ENCODE data around the gene SCCPDH.

The SCCPDH gene

GRCh38 chr1:246798606-246799496 lies 74.6 kb downstream of the SCCPDH start:
- Histone ChIP-seq H3K27ac (no peak overlapping the region), H3K27me3 (replicated peaks) (no peaks in the 10 kb centered on the region), H3K36me3 (replicated peaks) (no peaks in the 10 kb centered on the region), H3K4me3 (ENCODE audit: low read depth, low read length) (no peak overlapping the region)
- in situ Hi-C loops (cut with HindIII; ENCODE audit: low pct_ligation_motif_present, low sequenced_read_pairs): no loop called here
- no peak for TF ChIP-seq CTCF (IDR thresholded peaks at IDR 0.05; ENCODE audit: low read depth, low read length, missing control alignments)
- DNase-seq: no peak

GRCh38 chr1:246800356-246800755 lies 76.1 kb downstream of the SCCPDH start:
- no peak for TF ChIP-seq CTCF (IDR thresholded peaks at IDR 0.05; ENCODE audit: low read depth, low read length, missing control alignments)
- no peak overlapping the region for H3K27ac ChIP-seq
- H3K27me3 ChIP-seq (replicated peaks): no peaks in the 10 kb centered on the region
- H3K36me3 ChIP-seq (replicated peaks): no peaks in the 10 kb centered on the region
- DNase-seq: no peak
- in situ Hi-C loops (cut with HindIII; ENCODE audit: low pct_ligation_motif_present, low sequenced_read_pairs): no loop called here
- H3K4me3 ChIP-seq (ENCODE audit: low read depth, low read length): no peak overlapping the region

DNA sequence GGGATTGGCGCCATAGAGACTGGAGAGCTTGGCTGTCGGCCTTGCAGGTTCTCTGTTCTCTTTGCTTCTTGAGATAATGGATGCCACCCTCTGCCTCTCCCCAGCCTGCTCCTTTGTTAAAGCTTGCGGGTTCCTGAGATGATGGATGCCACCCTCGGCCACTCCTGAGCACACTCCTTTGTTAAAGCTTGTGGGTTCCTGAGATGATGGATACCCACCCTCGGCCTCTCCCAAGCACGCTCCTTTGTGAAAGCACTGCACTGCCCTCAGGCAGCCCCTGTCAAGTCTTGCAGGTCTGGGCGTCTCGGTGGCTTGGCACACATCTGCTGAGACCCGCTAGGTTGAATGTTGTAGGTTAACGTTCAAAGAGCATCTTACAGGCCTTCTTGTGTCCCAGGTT lies 76.5 kb downstream of the SCCPDH start:
- Histone ChIP-seq H3K27me3 (replicated peaks) (no peaks in the 10 kb centered on the region), H3K36me3 (replicated peaks) (no peaks in the 10 kb centered on the region), H3K27ac (no peak overlapping the region), H3K4me3 (ENCODE audit: low read depth, low read length) (no peak overlapping the region)
- DNase-seq: no peak
- no peak for TF ChIP-seq CTCF (IDR thresholded peaks at IDR 0.05; ENCODE audit: low read depth, low read length, missing control alignments)
- in situ Hi-C loops (cut with HindIII; ENCODE audit: low pct_ligation_motif_present, low sequenced_read_pairs): no loop called here

GRCh38 chr1:246801241-246802020 lies 77.2 kb downstream of the SCCPDH start:
- H3K27me3 ChIP-seq (replicated peaks): no peaks in the 10 kb centered on the region
- peak; percentile 61 for DNase-seq
- no peak overlapping the region for H3K27ac ChIP-seq
- no peaks in the 10 kb centered on the region for H3K36me3 ChIP-seq (replicated peaks)
- in situ Hi-C loops (cut with HindIII; ENCODE audit: low pct_ligation_motif_present, low sequenced_read_pairs): no loop called here
- TF ChIP-seq CTCF (IDR thresholded peaks at IDR 0.05; ENCODE audit: low read depth, low read length, missing control alignments): no peak
- no peak overlapping the region for H3K4me3 ChIP-seq (ENCODE audit: low read depth, low read length)

- H3K36me3 ChIP-seq (replicated peaks): no peaks in the 10 kb centered on the region
These were observed 79.2 kb downstream of the SCCPDH start for GRCh38 chr1:246803373-246803772.

More at GRCh38 chr1:246803373-246803772, 79.2 kb downstream of the SCCPDH start:
- TF ChIP-seq CTCF (IDR thresholded peaks at IDR 0.05; ENCODE audit: low read depth, low read length, missing control alignments): no peak
- DNase-seq: no peak
- Histone ChIP-seq H3K27me3 (replicated peaks) (no peaks in the 10 kb centered on the region), H3K4me3 (ENCODE audit: low read depth, low read length) (no peak overlapping the region), H3K27ac (no peak overlapping the region)
- in situ Hi-C loops (cut with HindIII; ENCODE audit: low pct_ligation_motif_present, low sequenced_read_pairs): no loop called here

All from brain microvascular endothelial cell (primary cell).